ENCODE results near the gene KBTBD13. TPM values are rescaled to one million over a fixed set of nuclear protein-coding genes. Genes with fewer than 3 reads are reported as not detected.

The KBTBD13 gene
- total and polyA plus RNA-seq, 3 donors from 2014 or later, result 1.2 to 3.4 (median 2.4) TPM

- no peak for DNase-seq
- Histone ChIP-seq H3K27ac (peak overlapping the region in 1 of 2 donors; percentile 20), H3K36me3 (ENCODE audit: low read depth, missing control alignments) (no peaks in the 10 kb centered on the region), H3K9me3 (no peaks in the 10 kb centered on the region), H3K4me1 (peaks cover 51% of the 10 kb centered on the region), H3K4me3 (no peak overlapping the region), H3K27me3 (no peaks in the 10 kb centered on the region)
- 77 to 89% methylated on average over 4 to 8 of the region's 8 CpGs for whole genome bisulfite sequencing, 2 donors
- intact Hi-C loops (cut with DNase I; ENCODE audit: low total_unique reads), result loop anchor here (10.0 kb wide), 1 partner anchor 50 kb away; no protein-coding TSS in a partner anchor
- TF ChIP-seq POLR2A (IDR thresholded peaks at IDR 0.05) (no peak), CTCF (IDR thresholded peaks at IDR 0.05) (no peak)
Measured at GRCh38 chr15:65085207-65085753, 8.7 kb downstream of the KBTBD13 start.

- Histone ChIP-seq H3K4me1 (peaks cover 51% of the 10 kb centered on the region), H3K27ac (peak overlapping the region in 1 of 2 donors; percentile 78), H3K4me3 (no peak overlapping the region), H3K36me3 (ENCODE audit: low read depth, missing control alignments) (no peaks in the 10 kb centered on the region), H3K27me3 (no peaks in the 10 kb centered on the region), H3K9me3 (no peaks in the 10 kb centered on the region)
- WGBS, 2 donors, result 71 to 100% methylated on average over 3 to 6 of the region's 6 CpGs
- peak; percentile 65 for DNase-seq
- intact Hi-C loops (cut with DNase I; ENCODE audit: low total_unique reads), result loop anchor here (10.0 kb wide), 1 partner anchor 51 kb away; no protein-coding TSS in a partner anchor
- TF ChIP-seq CTCF (IDR thresholded peaks at IDR 0.05) (peak in 2 of 3 experiments; percentile 20 to 45), POLR2A (IDR thresholded peaks at IDR 0.05) (no peak)
Measured at GRCh38 chr15:65085990-65086679, 9.6 kb downstream of the KBTBD13 start.

GRCh38 chr15:65086680-65087111 is 10.2 kb downstream of the KBTBD13 start:
- no peak for DNase-seq
- no peaks in the 10 kb centered on the region for H3K36me3 ChIP-seq (ENCODE audit: low read depth, missing control alignments)
- intact Hi-C loops (cut with DNase I; ENCODE audit: low total_unique reads), result loop anchor here (10.0 kb wide), 1 partner anchor 52 kb away; no protein-coding TSS in a partner anchor
- no peak overlapping the region for H3K4me3 ChIP-seq
- H3K9me3 ChIP-seq, result no peaks in the 10 kb centered on the region
- 51 to 58% methylated on average over 3 to 6 of the region's 6 CpGs for WGBS, 2 donors
- peaks cover 51% of the 10 kb centered on the region for H3K4me1 ChIP-seq
- TF ChIP-seq CTCF (IDR thresholded peaks at IDR 0.05) (no peak), POLR2A (IDR thresholded peaks at IDR 0.05) (no peak)
- peak overlapping the region; percentile 73 to 78 for H3K27ac ChIP-seq
- no peaks in the 10 kb centered on the region for H3K27me3 ChIP-seq

- H3K9me3 ChIP-seq, result no peaks in the 10 kb centered on the region
- TF ChIP-seq CTCF (IDR thresholded peaks at IDR 0.05), result no peak
- H3K27ac ChIP-seq, result peak overlapping the region; percentile 73 to 78
- no peaks in the 10 kb centered on the region for H3K36me3 ChIP-seq (ENCODE audit: low read depth, missing control alignments)
- H3K4me3 ChIP-seq, result no peak overlapping the region
- H3K4me1 ChIP-seq, result peaks cover 54% of the 10 kb centered on the region
- 76 to 93% methylated on average over 3 of the region's 3 CpGs for WGBS, 2 donors
- DNase-seq, result no peak
- H3K27me3 ChIP-seq, result no peaks in the 10 kb centered on the region
- intact Hi-C loops (cut with DNase I; ENCODE audit: low total_unique reads), result loop anchor here (10.0 kb wide), 1 partner anchor 53 kb away; no protein-coding TSS in a partner anchor
Measured at GRCh38 chr15:65087411-65087810, 10.9 kb downstream of the KBTBD13 start.

Data from testis (tissue), 3 donors.